Neutrophil (primary cell): ENCODE data around the gene RAPGEF3.

Source experiments
- H3K27ac ChIP-seq: fragments of 200-600 bp; sonication (generic); 2 replicates; pipeline ENCODE4 v1.5.1; 2016; ENCODE audit warnings: mild to moderate bottlenecking, moderate library complexity
- H3K27me3 ChIP-seq: fragments of 200-600 bp; sonication (generic); 2 replicates; pipeline ENCODE4 v1.6.0; 2016; ENCODE audit warnings: mild to moderate bottlenecking
- H3K36me3 ChIP-seq: fragments of 200-600 bp; sonication (generic); 2 replicates; pipeline ENCODE4 v1.5.1; 2017
- H3K4me1 ChIP-seq, 2 experiments: fragments of 200-600 bp in 1 of 2; sonication (generic) in 1 of 2; 1 replicate in 1 of 2; 2 replicates in 1 of 2; pipeline versions ENCODE4 v1.5.1 to v1.6.1; 2013 to 2016; ENCODE audit warnings: low read depth in 1 of 2, low read length in 1 of 2, mild to moderate bottlenecking in 1 of 2, moderate library complexity in 1 of 2; ENCODE audit not compliant: control insufficient read depth in 1 of 2, insufficient read depth in 1 of 2
- H3K4me3 ChIP-seq, 2 experiments: fragments of 200-600 bp in 1 of 2; sonication (generic) in 1 of 2; 1 replicate in 1 of 2; 2 replicates in 1 of 2; pipeline ENCODE4 v1.5.1; 2013 to 2016; ENCODE audit warnings: low read depth in 1 of 2, low read length in 1 of 2, mild to moderate bottlenecking in 1 of 2, moderate library complexity in 1 of 2
- H3K9me3 ChIP-seq: fragments of 200-600 bp; sonication (generic); 2 replicates; pipeline ENCODE4 v1.5.1; 2016
- CTCF ChIP-seq: fragments of 200-600 bp; sonication (generic); IDR thresholded peaks from 2 replicates; pipeline ENCODE4 v1.5.1; 2016; ENCODE audit warnings: antibody characterized with exemption

Gene RAPGEF3

GRCh38 chr12:47747596-47748506 is 10.8 kb downstream of the RAPGEF3 start:
- peaks cover 9% of the 10 kb centered on the region for H3K36me3 ChIP-seq
- no peaks in the 10 kb centered on the region for H3K9me3 ChIP-seq
- no peaks in the 10 kb centered on the region for H3K27me3 ChIP-seq
- no peak for TF ChIP-seq CTCF
- no peak overlapping the region for H3K4me3 ChIP-seq
- H3K27ac ChIP-seq, result no peak overlapping the region
- peaks cover 0 to 1% of the 10 kb centered on the region in 2 experiments for H3K4me1 ChIP-seq

- Histone ChIP-seq H3K4me1 (no peaks in the 10 kb centered on the region), H3K36me3 (peaks cover 9% of the 10 kb centered on the region), H3K27me3 (no peaks in the 10 kb centered on the region), H3K27ac (no peak overlapping the region), H3K9me3 (no peaks in the 10 kb centered on the region), H3K4me3 (no peak overlapping the region)
- TF ChIP-seq CTCF, result no peak
Observed at GRCh38 chr12:47747126-47747525, 11.6 kb downstream of the RAPGEF3 start.

GRCh38 chr12:47746523-47746922 is 12.2 kb downstream of the RAPGEF3 start:
- Histone ChIP-seq H3K4me3 (no peak overlapping the region), H3K9me3 (no peaks in the 10 kb centered on the region), H3K27me3 (no peaks in the 10 kb centered on the region), H3K36me3 (peaks cover 9% of the 10 kb centered on the region), H3K27ac (no peak overlapping the region), H3K4me1 (no peaks in the 10 kb centered on the region)
- TF ChIP-seq CTCF, result no peak

- TF ChIP-seq CTCF, result no peak
- H3K27ac ChIP-seq, result no peak overlapping the region
- H3K9me3 ChIP-seq, result no peaks in the 10 kb centered on the region
- H3K36me3 ChIP-seq, result peaks cover 9% of the 10 kb centered on the region
- no peaks in the 10 kb centered on the region for H3K4me1 ChIP-seq
- H3K4me3 ChIP-seq, result no peak overlapping the region
- H3K27me3 ChIP-seq, result no peaks in the 10 kb centered on the region
Observed at GRCh38 chr12:47746073-47746472, 12.6 kb downstream of the RAPGEF3 start.

GRCh38 chr12:47745485-47746041 is 13.1 kb downstream of the RAPGEF3 start:
- Histone ChIP-seq H3K36me3 (peaks cover 9% of the 10 kb centered on the region), H3K27ac (no peak overlapping the region)
- no peak for TF ChIP-seq CTCF

More at GRCh38 chr12:47745485-47746041, 13.1 kb downstream of the RAPGEF3 start:
- H3K4me1 ChIP-seq, result no peaks in the 10 kb centered on the region
- no peaks in the 10 kb centered on the region for H3K9me3 ChIP-seq
- H3K27me3 ChIP-seq, result no peaks in the 10 kb centered on the region
- H3K4me3 ChIP-seq, result no peak overlapping the region
